ENCODE data around the gene CLEC2B.

Gene CLEC2B

GRCh38 chr12:9806714-9807113 is 62.4 kb downstream of the CLEC2B start:
- Mint-ChIP-seq H3K4me1 (peaks cover 14% of the 10 kb centered on the region), H3K4me3 (no peak overlapping the region), H3K9me3 (no peaks in the 10 kb centered on the region), H3K36me3 (no peaks in the 10 kb centered on the region), H3K27ac (no peak overlapping the region), H3K27me3 (peaks cover 12% of the 10 kb centered on the region)
- no peak for ATAC-seq

- H3K4me1 Mint-ChIP-seq = peaks cover 6% of the 10 kb centered on the region
- no peaks in the 10 kb centered on the region for H3K36me3 Mint-ChIP-seq
- H3K27me3 Mint-ChIP-seq = peaks cover 4% of the 10 kb centered on the region
- H3K4me3 Mint-ChIP-seq = no peak overlapping the region
- no peaks in the 10 kb centered on the region for H3K9me3 Mint-ChIP-seq
- H3K27ac Mint-ChIP-seq = no peak overlapping the region
- no peak for ATAC-seq
Observed at GRCh38 chr12:9805883-9806282, 63.3 kb downstream of the CLEC2B start.

All from stimulated activated memory B cell treated with anti-CD40 and anti-IgM and Interleukin-4, amounts not matched to agents 10 μg/mL and 1 μg/mL and 100 μg/mL, for 72 hours (primary cell).